HepG2 (cell line): Measurements from ENCODE around the gene GRB10. TPM values are rescaled to one million over a fixed set of nuclear protein-coding genes. Genes with fewer than 3 reads are reported as not detected.
A peak's percentile ranks its signal among the peaks of the same experiment; 100 is the strongest.

Experiments used
- ATAC-seq: fragments of 200-7000 bp; cut with Tn5 transposase; 3 replicates; pipeline ENCODE4 v1.9.1; 2020; ENCODE audit warnings: mild to moderate bottlenecking, moderate library complexity
- BruUV-seq: library from RNA; stranded (reverse); fragments of 400-500 nt; replicated peaks from 2 replicates; lab custom pipeline; 2021; lab: Mats Ljungman, UMichigan
- CTCF ChIA-PET: fragments of 300-600 bp; formaldehyde crosslinking; extraction: SDS; loops from one replicate; lab custom pipeline; 2021; ENCODE audit warnings: low total read pairs, inconsistent platforms, low intra/inter-chr PET ratio; lab: Yijun Ruan, JAX
- POLR2A ChIA-PET: fragments of 350-600 bp; sonication (Branson Sonifier 250); formaldehyde crosslinking; loops from one replicate; lab custom pipeline; 2020; ENCODE audit warnings: antibody characterized with exemption, inconsistent platforms; lab: Yijun Ruan, JAX
- DNase-seq: peaks from one replicate; pipeline ENCODE4 v3.0.0-alpha.2; 2015; ENCODE audit warnings: low spot score
- FAIRE-seq: peaks from 3 replicates; lab custom pipeline; 2011; peaks lifted over from hg19 to GRCh38; lab: Jason Lieb, UNC
- H2AFZ ChIP-seq: one replicate; pipeline ENCODE4 v1.6.1; 2011; ENCODE audit warnings: low read length, inconsistent platforms
- H3K27ac ChIP-seq: fragments of 300-600 bp; 3 replicates; pipeline ENCODE4 v1.8.0; 2011; ENCODE audit warnings: mixed run types, mild to moderate bottlenecking, mixed read lengths, low read length, inconsistent platforms; ENCODE audit not compliant: insufficient read depth; ENCODE audit errors: extremely low read length
- H3K27me3 ChIP-seq, 2 experiments: fragments of 200-600 bp in 1 of 2; 2 replicates in 1 of 2; 3 replicates in 1 of 2; pipeline versions ENCODE4 v1.6.0 to v1.8.0; 2011; ENCODE audit warnings: low read length in 2 of 2, mild to moderate bottlenecking in 2 of 2, moderate library complexity in 2 of 2, inconsistent platforms in 1 of 2; ENCODE audit not compliant: insufficient read depth in 2 of 2, control insufficient read depth in 1 of 2
- H3K36me3 ChIP-seq, 2 experiments: fragments of 200-600 bp in 1 of 2; replicated peaks in 1 of 2; 2 replicates in 1 of 2; 3 replicates in 1 of 2; pipeline versions ENCODE4 v1.5.1 to v1.8.0; 2011; ENCODE audit warnings: low read length in 2 of 2, inconsistent platforms in 1 of 2; ENCODE audit not compliant: insufficient read depth in 2 of 2, control insufficient read depth in 1 of 2
- H3K4me1 ChIP-seq: 2 replicates; pipeline ENCODE4 v1.5.1; 2012; ENCODE audit warnings: low read length, inconsistent platforms; ENCODE audit not compliant: insufficient read depth
- H3K4me2 ChIP-seq: 2 replicates; pipeline ENCODE4 v1.6.0; 2011; ENCODE audit warnings: low read depth, low read length, inconsistent platforms
- H3K4me3 ChIP-seq, 3 experiments: fragments of 200-600 bp in 1 of 3; sonication (generic), shearing (Covaris generic) in 1 of 3; replicated peaks in 1 of 3; 2 replicates each; pipeline ENCODE4 v1.5.1; 2011 to 2016; ENCODE audit warnings: low read length in 3 of 3, inconsistent platforms in 2 of 3, low read depth in 2 of 3, mild to moderate bottlenecking in 2 of 3, control low read depth in 1 of 3, mixed read lengths in 1 of 3; ENCODE audit not compliant: insufficient read depth in 1 of 3
- H3K79me2 ChIP-seq: one replicate; pipeline ENCODE4 v1.6.1; 2011; ENCODE audit warnings: low read length, inconsistent platforms; ENCODE audit not compliant: insufficient read depth
- H3K9ac ChIP-seq: 2 replicates; pipeline ENCODE4 v1.6.0; 2011; ENCODE audit warnings: mild to moderate bottlenecking, low read depth, low read length, inconsistent platforms; ENCODE audit not compliant: insufficient read depth
- H3K9me3 ChIP-seq: 2 replicates; pipeline ENCODE4 v1.5.1; 2012; ENCODE audit warnings: mild to moderate bottlenecking, low read length
- H4K20me1 ChIP-seq: 2 replicates; pipeline ENCODE4 v1.6.0; 2011; ENCODE audit warnings: inconsistent platforms, mild to moderate bottlenecking, low read length, moderate library complexity; ENCODE audit not compliant: insufficient read depth
- ARNTL ChIP-seq: sonication (generic); formaldehyde crosslinking; IDR thresholded peaks from 2 replicates; pipeline ENCODE4 v1.4.0; 2020; ENCODE audit warnings: mild to moderate bottlenecking, missing genetic modification reagents
- BCL6 ChIP-seq: IDR thresholded peaks from 2 replicates; pipeline ENCODE4 v1.6.1; 2016; ENCODE audit warnings: missing genetic modification reagents, missing compliant biosample characterization
- ISL2 ChIP-seq: sonication (generic); formaldehyde crosslinking; IDR thresholded peaks from 2 replicates; pipeline ENCODE4 v1.5.0; 2020; ENCODE audit warnings: missing genetic modification reagents
- KAT2B ChIP-seq: fragments of 150-350 bp; IDR thresholded peaks from 2 replicates; pipeline ENCODE4 v1.6.1; 2014; ENCODE audit warnings: low read depth, low read length, borderline replicate concordance
- MTA3 ChIP-seq: sonication (generic); formaldehyde crosslinking; IDR thresholded peaks from 2 replicates; pipeline ENCODE4 v1.4.0; 2020; ENCODE audit warnings: missing genetic modification reagents
- MTERF4 ChIP-seq: sonication (generic); formaldehyde crosslinking; IDR thresholded peaks from 2 replicates; pipeline ENCODE4 v1.8.0; 2023; ENCODE audit warnings: mild to moderate bottlenecking, missing genetic modification reagents
- NR2F2 ChIP-seq: IDR thresholded peaks from 2 replicates; pipeline ENCODE4 v1.6.1; 2012; ENCODE audit warnings: low read depth, inconsistent platforms, borderline replicate concordance
- NR2F6 ChIP-seq, 2 experiments: IDR thresholded peaks; 2 replicates each; pipeline ENCODE4 v1.6.1; 2016; ENCODE audit warnings: antibody characterized with exemption in 1 of 2, mild to moderate bottlenecking in 1 of 2
- PAXIP1 ChIP-seq: sonication (generic); formaldehyde crosslinking; conservative IDR thresholded peaks from 2 replicates; pipeline ENCODE4 v1.4.0; 2020; ENCODE audit warnings: mild to moderate bottlenecking, missing genetic modification reagents, moderate library complexity
- RERE ChIP-seq: IDR thresholded peaks from 2 replicates; pipeline ENCODE4 v1.6.1; 2016; ENCODE audit warnings: low read depth, missing genetic modification reagents, missing compliant biosample characterization
- SOX6 ChIP-seq, 2 experiments: fragments of 450-650 bp in 1 of 2; sonication (generic) in 1 of 2; formaldehyde crosslinking in 1 of 2; IDR thresholded peaks; 2 replicates each; pipeline versions ENCODE4 v1.4.0 to v1.6.1; 2017 to 2020; ENCODE audit warnings: antibody characterized with exemption in 1 of 2, mild to moderate bottlenecking in 1 of 2, missing genetic modification reagents in 1 of 2
- TARDBP ChIP-seq: sonication (generic); formaldehyde crosslinking; IDR thresholded peaks from 2 replicates; pipeline ENCODE4 v1.8.0; 2022; ENCODE audit warnings: mild to moderate bottlenecking, missing genetic modification reagents
- ZNF382 ChIP-seq: sonication (generic); formaldehyde crosslinking; IDR thresholded peaks from 2 replicates; pipeline ENCODE4 v1.5.0; 2020; ENCODE audit warnings: missing genetic modification reagents, mild to moderate bottlenecking, borderline replicate concordance
- WGBS: methylation state at CpG from one replicate; pipeline ENCODE4 v1.1.6; 2017; ENCODE audit warnings: low lambda C conversion rate; 5-methylcytosine and 5-hydroxymethylcytosine counted together
- in situ Hi-C: cut with HindIII; loops from 2 replicates; pipeline ENCODE4 v1.10.0; 2017; ENCODE audit warnings: low pct_unique_long_range_greater_than_20kb; ENCODE audit not compliant: extremely low pct_ligation_motif_present
- intact Hi-C: fragments of 100-400 bp; cut with micrococcal nuclease; formaldehyde crosslinking; loops from one replicate; pipeline ENCODE4 v1.10.0; 2022; ENCODE audit not compliant: unreplicated experiment
- polyA plus RNA-seq, 8 experiments: library from polyadenylated mRNA; depleted of rRNA in 3 of 8; stranded (reverse) in 7 of 8; unstranded in 1 of 8; fragments of >200 nt; fragmentation: Illumina TruSeq in 4 of 8; extraction: Trizol in 4 of 8; gene quantifications; 2 replicates each; pipeline versions ENCODE4 v1.2.1 to v1.2.3, GENCODE V29; 2011 to 2016; ENCODE audit warnings: low read depth in 4 of 8, missing spikeins in 1 of 8, mixed read lengths in 1 of 8; ENCODE audit not compliant: insufficient read depth in 1 of 8
- total RNA-seq, 5 experiments: library from RNA; depleted of rRNA; stranded (reverse); fragments of >200 nt; fragmentation: Illumina TruSeq; extraction: Trizol; gene quantifications; 2 replicates each; pipeline ENCODE4 v1.2.3, GENCODE V29; 2016; ENCODE audit warnings: low read depth in 1 of 5

Gene GRB10
- total and polyA plus RNA-seq, 2 of the 13 experiments (the other 11 are each of a cell fraction or from before 2014, with no cell fraction given): 4.0 to 6.8 TPM

- ChIA-PET POLR2A (no interaction called here), CTCF (no interaction called here)
- H3K9ac ChIP-seq: no peak overlapping the region
- H3K4me1 ChIP-seq: peaks cover 24% of the 10 kb centered on the region
- H3K4me2 ChIP-seq: peak overlapping the region; percentile 69
- ATAC-seq (peak; percentile 82), FAIRE-seq (no peak), DNase-seq (peak; percentile 59)
- no peaks in the 10 kb centered on the region for H3K27me3 ChIP-seq
- H4K20me1 ChIP-seq: no peaks in the 10 kb centered on the region
- H3K27ac ChIP-seq: peak overlapping the region; percentile 27
- intact Hi-C loops (loop anchor here (2.0 to 5.0 kb wide), 2 partner anchors 22 to 73 kb away; no protein-coding TSS in a partner anchor), in situ Hi-C loops (no loop called here)
- no peaks in the 10 kb centered on the region for H3K79me2 ChIP-seq
- whole genome bisulfite sequencing: 2% methylated on average over 2 of the region's 2 CpGs
- no peaks in the 10 kb centered on the region for H3K36me3 ChIP-seq
- H2AFZ ChIP-seq: no peak overlapping the region
- BruUV-seq: no TSS peak
- no peak overlapping the region for H3K4me3 ChIP-seq
- H3K9me3 ChIP-seq: no peaks in the 10 kb centered on the region
- TF ChIP-seq ARNTL (CRISPR knock-in tag) (no peak), ISL2 (no peak), TARDBP (CRISPR knock-in tag) (peak; percentile 57), RERE (CRISPR knock-in tag) (peak; percentile 81; the same call in 1 of the 2 replicates), SOX6 (IDR thresholded peaks at IDR 0.05) (no peak), SOX6 (CRISPR knock-in tag; IDR thresholded peaks at IDR 0.05) (peak; percentile 69), KAT2B (no peak), MTERF4 (CRISPR knock-in tag) (no peak), MTA3 (CRISPR knock-in tag) (no peak), PAXIP1 (CRISPR knock-in tag) (peak; percentile 75), BCL6 (CRISPR knock-in tag) (peak; percentile 47; the same call in 1 of the 2 replicates), ZNF382 (no peak), NR2F2 (peak; percentile 74), NR2F6 (IDR thresholded peaks at IDR 0.05) (peak; percentile 57), NR2F6 (CRISPR knock-in tag; IDR thresholded peaks at IDR 0.05) (no peak)
Measured at GRCh38 chr7:50718876-50719275, 63.8 kb downstream of the GRB10 start.
